ENCODE measurements around the gene PLPP6. TPM values are rescaled to one million over a fixed set of nuclear protein-coding genes. Genes with fewer than 3 reads are reported as not detected.

PLPP6 gene
- total and polyA plus RNA-seq, 2 of the 13 experiments (the other 11 are each of a cell fraction or from before 2014, with no cell fraction given): 12.1 to 15.5 TPM

DNA sequence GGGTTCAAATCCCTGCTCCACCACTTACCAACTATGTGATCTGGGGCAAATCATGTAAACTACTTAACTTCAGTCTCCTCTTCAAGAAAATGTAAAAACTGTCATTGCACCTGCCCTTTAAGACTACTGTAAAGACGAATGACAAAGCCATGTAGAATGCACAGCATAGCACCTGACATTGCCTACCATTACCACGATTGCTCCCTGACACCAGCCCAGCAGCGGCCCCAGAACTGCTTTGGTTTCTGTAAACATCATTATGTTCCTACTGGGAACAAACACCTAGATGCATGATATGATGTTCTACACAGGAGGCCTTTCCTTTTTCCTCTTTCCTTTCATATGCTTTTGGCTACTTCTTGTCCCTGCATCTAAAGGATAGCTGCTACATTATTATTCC is 23.1 kb upstream of the PLPP6 start:
- Histone ChIP-seq H3K4me3 (replicated peaks in 1 of 3; ENCODE audit: insufficient read depth in 1 of 3, low read depth in 2 of 3, low read length in 3 of 3) (no peak overlapping the region), H3K9me3 (ENCODE audit: low read length) (no peaks in the 10 kb centered on the region), H3K36me3 (replicated peaks in 1 of 2; ENCODE audit: control insufficient read depth in 1 of 2, insufficient read depth in 2 of 2, low read length in 2 of 2) (no peaks in the 10 kb centered on the region), H4K20me1 (ENCODE audit: insufficient read depth, low read length) (no peaks in the 10 kb centered on the region), H3K79me2 (ENCODE audit: insufficient read depth, low read length) (no peaks in the 10 kb centered on the region), H2AFZ (ENCODE audit: low read length) (no peak overlapping the region), H3K27me3 (ENCODE audit: control insufficient read depth in 1 of 2, insufficient read depth in 2 of 2, low read length in 2 of 2) (no peaks in the 10 kb centered on the region), H3K27ac (ENCODE audit: extremely low read length, insufficient read depth, low read length) (no peak overlapping the region), H3K9ac (ENCODE audit: insufficient read depth, low read depth, low read length) (no peak overlapping the region), H3K4me1 (ENCODE audit: insufficient read depth, low read length) (no peaks in the 10 kb centered on the region), H3K4me2 (ENCODE audit: low read depth, low read length) (no peak overlapping the region)
- POLR2A ChIA-PET: no interaction called here
- TF ChIP-seq RFXANK (CRISPR knock-in tag; IDR thresholded peaks at IDR 0.05) (no peak), ZNF331 (CRISPR knock-in tag; IDR thresholded peaks at IDR 0.05) (no peak), ETV5 (CRISPR knock-in tag; IDR thresholded peaks at IDR 0.05; ENCODE audit: borderline replicate concordance) (no peak), REPIN1 (CRISPR knock-in tag; IDR thresholded peaks at IDR 0.05; ENCODE audit: borderline replicate concordance, low read depth) (no peak), ZNF644 (CRISPR knock-in tag; IDR thresholded peaks at IDR 0.05; ENCODE audit: low read depth) (no peak), PTBP1 (IDR thresholded peaks at IDR 0.05; ENCODE audit: low read depth, low read length, poor library complexity, severe bottlenecking) (no peak), KDM1A (CRISPR knock-in tag; IDR thresholded peaks at IDR 0.05) (no peak), RXRA (CRISPR knock-in tag; IDR thresholded peaks at IDR 0.05) (no peak), FOXK2 (IDR thresholded peaks at IDR 0.05) (no peak), THRA (CRISPR knock-in tag; IDR thresholded peaks at IDR 0.05; ENCODE audit: borderline replicate concordance) (no peak), ZNF710 (CRISPR knock-in tag; IDR thresholded peaks at IDR 0.05; ENCODE audit: borderline replicate concordance) (no peak), CBX1 (IDR thresholded peaks at IDR 0.05; ENCODE audit: low read depth) (no peak), SNAPC2 (CRISPR knock-in tag; IDR thresholded peaks at IDR 0.05) (no peak), KDM2A (CRISPR knock-in tag; IDR thresholded peaks at IDR 0.05; ENCODE audit: borderline replicate concordance, low read depth) (no peak)
- TF ChIP-seq, protein P1, sequence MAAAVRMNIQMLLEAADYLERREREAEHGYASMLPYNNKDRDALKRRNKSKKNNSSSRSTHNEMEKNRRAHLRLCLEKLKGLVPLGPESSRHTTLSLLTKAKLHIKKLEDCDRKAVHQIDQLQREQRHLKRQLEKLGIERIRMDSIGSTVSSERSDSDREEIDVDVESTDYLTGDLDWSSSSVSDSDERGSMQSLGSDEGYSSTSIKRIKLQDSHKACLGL (CRISPR knock-in tag; IDR thresholded peaks at IDR 0.05): no peak
- ATAC-seq (no peak), FAIRE-seq (no peak), DNase-seq (ENCODE audit: low spot score) (no peak)
- CTCF ChIA-PET (ENCODE audit: low intra/inter-chr PET ratio, low total read pairs): no interaction called here
- intact Hi-C loops (cut with micrococcal nuclease; ENCODE audit: unreplicated experiment): no loop called here
- no TSS peak for BruUV-seq (replicated peaks)
- 80% methylated on average over 3 of the region's 3 CpGs for WGBS (ENCODE audit: low lambda C conversion rate)
- in situ Hi-C loops (cut with HindIII; ENCODE audit: extremely low pct_ligation_motif_present, low pct_unique_long_range_greater_than_20kb): loop anchor here (25.0 kb wide), 1 partner anchor 252 kb away; no protein-coding TSS in a partner anchor

All from HepG2 (cell line).